NCI-H2029 treated with DMSO at 0.1 percent for 48 hours (cell line): ENCODE results near the gene LRRC25.

Experiments
- DNase-seq: peaks from one replicate; lab custom pipeline; 2025; lab: John Stamatoyannopoulos, UW

The LRRC25 gene

GRCh38 chr19:18435842-18436670, 38.6 kb upstream of the LRRC25 start:
- DNase-seq: no peak

GRCh38 chr19:18435178-18435841, 37.9 kb upstream of the LRRC25 start:
- DNase-seq: no peak

GRCh38 chr19:18434411-18435175, 37.2 kb upstream of the LRRC25 start:
- DNase-seq: no peak

GRCh38 chr19:18433735-18434398, 36.4 kb upstream of the LRRC25 start:
- no peak for DNase-seq

GRCh38 chr19:18433015-18433691, 35.7 kb upstream of the LRRC25 start:
- DNase-seq: no peak

GRCh38 chr19:18432275-18433014, 35.0 kb upstream of the LRRC25 start:
- no peak for DNase-seq

GRCh38 chr19:18431351-18432197, 34.2 kb upstream of the LRRC25 start:
- DNase-seq: no peak

- no peak for DNase-seq
Measured at GRCh38 chr19:18430417-18431144, 33.2 kb upstream of the LRRC25 start.

- DNase-seq: no peak
Measured at GRCh38 chr19:18429717-18430416, 32.4 kb upstream of the LRRC25 start.

- DNase-seq: peak; percentile 59
Measured at GRCh38 chr19:18428787-18429674, 31.6 kb upstream of the LRRC25 start.

- no peak for DNase-seq
Measured at GRCh38 chr19:18428173-18428786, 30.9 kb upstream of the LRRC25 start.

- no peak for DNase-seq
Measured at GRCh38 chr19:18427743-18428113, 30.3 kb upstream of the LRRC25 start.

- no peak for DNase-seq
Measured at GRCh38 chr19:18427080-18427742, 29.8 kb upstream of the LRRC25 start.

- DNase-seq: no peak
Measured at GRCh38 chr19:18426416-18426767, 29.0 kb upstream of the LRRC25 start.

GRCh38 chr19:18425515-18426415, 28.3 kb upstream of the LRRC25 start:
- no peak for DNase-seq
